HCT116 (cell line): ENCODE results near the gene CYBRD1. TPM values are rescaled to one million over a fixed set of nuclear protein-coding genes. Genes with fewer than 3 reads are reported as not detected.
"Not testable (repeated sequence)": the region's sequence is repeated elsewhere in the genome, so short reads cannot be mapped to it uniquely, and the experiment has no call there.

ENCODE experiments used
- ATAC-seq: fragments of 200-7000 bp; cut with Tn5 transposase; 2 replicates; pipeline ENCODE4 v1.9.1; 2020; ENCODE audit warnings: mild to moderate bottlenecking, moderate library complexity
- BruUV-seq: library from RNA; stranded (reverse); fragments of 400-500 nt; replicated peaks from 2 replicates; lab custom pipeline; 2021; lab: Mats Ljungman, UMichigan
- CTCF ChIA-PET: fragments of 300-600 bp; sonication (Branson Sonifier 250); formaldehyde crosslinking; loops from one replicate; lab custom pipeline; 2021; ENCODE audit warnings: antibody characterized with exemption; lab: Charles Lee
- POLR2A ChIA-PET: fragments of 300-600, 350-600 bp; sonication (Branson Sonifier 250); formaldehyde crosslinking; loops from one replicate; lab custom pipeline; 2021; ENCODE audit warnings: antibody characterized with exemption; lab: Charles Lee
- RAD21 ChIA-PET, 2 experiments: fragments of 300-600 bp; sonication (Branson Sonifier 250); formaldehyde crosslinking; loops; one replicate each; lab custom pipeline; 2023; ENCODE audit warnings: low total read pairs in 2 of 2; ENCODE audit not compliant: uncharacterized antibody in 2 of 2, unreplicated experiment in 2 of 2, low non-redundant PET in 1 of 2; lab: Charles Lee
- DNase-seq: peaks from one replicate; pipeline ENCODE4 v3.0.0-alpha.2; 2010; ENCODE audit warnings: low read depth, low spot score
- H2AFZ ChIP-seq: fragments of 200-600 bp; shearing (Covaris generic), sonication (generic); 2 replicates; pipeline ENCODE4 v1.6.1; 2017; ENCODE audit warnings: low read depth, mixed run types, mixed read lengths, antibody characterized with exemption, low read length; ENCODE audit not compliant: poor library complexity, severe bottlenecking
- H3K27ac ChIP-seq: 2 replicates; pipeline ENCODE4 v1.5.1; 2012; ENCODE audit warnings: low read depth, low read length
- H3K27me3 ChIP-seq: fragments of 200-600 bp; sonication (generic); 2 replicates; pipeline ENCODE4 v1.6.1; 2016; ENCODE audit warnings: mixed run types, low read length, mixed read lengths; ENCODE audit not compliant: insufficient read depth
- H3K36me3 ChIP-seq, 2 experiments: fragments of 200-500 bp in 1 of 2; fragments of 200-600 bp in 1 of 2; sonication (Bioruptor generic) in 1 of 2; sonication (generic) in 1 of 2; 2 replicates each; pipeline versions ENCODE4 v1.5.1 to v1.6.1; 2014 to 2016; ENCODE audit warnings: low read length in 2 of 2, inconsistent platforms in 1 of 2, mixed read lengths in 1 of 2, mixed run types in 1 of 2; ENCODE audit not compliant: insufficient read depth in 2 of 2, control insufficient read depth in 1 of 2
- H3K4me1 ChIP-seq, 2 experiments: fragments of 200-600 bp in 1 of 2; sonication (generic) in 1 of 2; 2 replicates each; pipeline versions ENCODE4 v1.5.1 to v1.6.1; 2012 to 2017; ENCODE audit warnings: low read length in 2 of 2, inconsistent platforms in 1 of 2, mild to moderate bottlenecking in 1 of 2, mixed read lengths in 1 of 2, mixed run types in 1 of 2, moderate library complexity in 1 of 2; ENCODE audit not compliant: insufficient read depth in 2 of 2, control insufficient read depth in 1 of 2
- H3K4me2 ChIP-seq: fragments of 200-600 bp; sonication (generic); 2 replicates; pipeline ENCODE4 v1.6.1; 2017; ENCODE audit warnings: mixed run types, low read length, mixed read lengths
- H3K4me3 ChIP-seq, 2 experiments: fragments of 200-600 bp in 1 of 2; sonication (generic) in 1 of 2; replicated peaks in 1 of 2; 2 replicates each; pipeline ENCODE4 v1.5.1; 2011 to 2016; ENCODE audit warnings: low read length in 2 of 2, control low read depth in 1 of 2, low read depth in 1 of 2, mild to moderate bottlenecking in 1 of 2, mixed read lengths in 1 of 2, mixed run types in 1 of 2
- H3K79me2 ChIP-seq: fragments of 200-600 bp; sonication (generic); 2 replicates; pipeline ENCODE4 v1.6.1; 2017; ENCODE audit warnings: mild to moderate bottlenecking, mixed run types, low read length, moderate library complexity, mixed read lengths; ENCODE audit not compliant: insufficient read depth
- H3K9ac ChIP-seq: fragments of 200-600 bp; sonication (generic); 2 replicates; pipeline ENCODE4 v1.6.1; 2016; ENCODE audit warnings: low read length, mixed read lengths
- H3K9me2 ChIP-seq: fragments of 200-600 bp; sonication (generic), shearing (Covaris generic); 2 replicates; pipeline ENCODE4 v1.6.1; 2017; ENCODE audit warnings: mixed run types, mild to moderate bottlenecking, moderate library complexity; ENCODE audit not compliant: insufficient read depth
- H3K9me3 ChIP-seq, 2 experiments: fragments of 200-500 bp in 1 of 2; fragments of 200-600 bp in 1 of 2; sonication (Bioruptor generic) in 1 of 2; sonication (generic) in 1 of 2; 2 replicates each; pipeline ENCODE4 v1.6.1; 2014 to 2017; ENCODE audit warnings: low read length in 2 of 2, mixed read lengths in 2 of 2, inconsistent platforms in 1 of 2, low read depth in 1 of 2, mild to moderate bottlenecking in 1 of 2, mixed run types in 1 of 2, moderate library complexity in 1 of 2; ENCODE audit not compliant: control insufficient read depth in 1 of 2, insufficient read depth in 1 of 2
- H4K20me1 ChIP-seq: fragments of 200-600 bp; sonication (generic), shearing (Covaris generic); 2 replicates; pipeline ENCODE4 v1.6.1; 2017; ENCODE audit warnings: mixed run types, mild to moderate bottlenecking, moderate library complexity; ENCODE audit not compliant: insufficient read depth
- CBX3 ChIP-seq: IDR thresholded peaks from 2 replicates; pipeline ENCODE4 v1.6.1; 2012; ENCODE audit warnings: low read depth
- ELF1 ChIP-seq: IDR thresholded peaks from 2 replicates; pipeline ENCODE4 v1.6.1; 2012; ENCODE audit warnings: low read depth, borderline replicate concordance
- EZH2phosphoT487 ChIP-seq: fragments of 200-600 bp; IDR thresholded peaks from 2 replicates; pipeline ENCODE4 v1.6.1; 2018; ENCODE audit warnings: antibody characterized with exemption, borderline replicate concordance
- FOSL1 ChIP-seq: IDR thresholded peaks from 2 replicates; pipeline ENCODE4 v1.6.1; 2012; ENCODE audit warnings: low read depth
- SIN3A ChIP-seq: IDR thresholded peaks from 2 replicates; pipeline ENCODE4 v1.6.1; 2012; ENCODE audit warnings: low read depth
- SP1 ChIP-seq: IDR thresholded peaks from 2 replicates; pipeline ENCODE4 v1.6.1; 2012; ENCODE audit warnings: low read depth
- SRF ChIP-seq: IDR thresholded peaks from 2 replicates; pipeline ENCODE4 v1.6.1; 2012; ENCODE audit warnings: low read depth
- TCF7L2 ChIP-seq: IDR thresholded peaks from 2 replicates; pipeline ENCODE4 v1.7.0; 2011; ENCODE audit warnings: borderline replicate concordance, inconsistent platforms; ENCODE audit not compliant: insufficient read depth, insufficient read length; ENCODE audit errors: extremely low read depth
- ZNF274 ChIP-seq: fragments of 200-500 bp; sonication (Bioruptor generic); IDR thresholded peaks from 2 replicates; pipeline ENCODE4 v1.6.1; 2014; ENCODE audit warnings: mild to moderate bottlenecking, low read depth, low read length, inconsistent platforms
- intact Hi-C: fragments of 100-400 bp; cut with micrococcal nuclease; formaldehyde crosslinking; loops from 2 replicates; pipeline ENCODE4 v1.10.0; 2022
- total RNA-seq: library from RNA; stranded (reverse); gene quantifications from one replicate; pipeline ENCODE4 v1.2.1, GENCODE V29; 2021; ENCODE audit not compliant: unreplicated experiment
- TF ChIP-seq, protein P1 (sequence below): IDR thresholded peaks from 2 replicates; pipeline ENCODE4 v1.6.1; 2012
- TF ChIP-seq, protein P2 (sequence below), 3 experiments: fragments of 200-600 bp in 1 of 3; sonication (generic) in 1 of 3; IDR thresholded peaks in 2 of 3; conservative IDR thresholded peaks in 1 of 3; 2 replicates each; pipeline ENCODE4 v1.5.1; 2012 to 2017; ENCODE audit warnings: low read depth in 2 of 3, low read length in 2 of 3, antibody characterized with exemption in 1 of 3, borderline replicate concordance in 1 of 3, control low read depth in 1 of 3, mild to moderate bottlenecking in 1 of 3, mixed read lengths in 1 of 3, mixed run types in 1 of 3, moderate library complexity in 1 of 3; ENCODE audit not compliant: insufficient read depth in 1 of 3
- TF ChIP-seq, protein P3 (sequence below): IDR thresholded peaks from 2 replicates; pipeline ENCODE4 v1.6.1; 2012; ENCODE audit warnings: low read depth

CYBRD1 gene
- total RNA-seq, 1 experiment from 2014 or later = 14.9 TPM

DNA sequence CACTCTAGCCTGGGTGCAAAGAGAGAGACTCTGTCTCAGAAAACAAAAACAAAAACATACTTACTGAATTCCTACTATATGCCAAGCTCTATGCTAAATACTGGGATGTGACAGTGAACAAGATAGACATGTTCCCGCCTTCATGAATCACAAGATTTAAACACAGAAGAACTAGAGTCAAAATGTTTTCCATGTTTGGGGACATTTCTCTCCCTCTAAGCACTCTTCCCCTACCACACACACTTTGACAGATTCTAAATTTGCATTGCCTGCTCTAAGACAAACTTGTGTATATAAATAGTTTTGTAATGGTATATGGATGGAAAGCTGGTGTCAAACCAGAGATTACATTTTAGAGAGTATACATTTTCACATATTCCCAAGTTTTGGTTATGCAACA, 11.1 kb downstream of the CYBRD1 start:
- BruUV-seq = no TSS peak
- no peaks in the 10 kb centered on the region for H3K27me3 ChIP-seq
- POLR2A ChIA-PET = no interaction called here
- RAD21 ChIA-PET = no interaction called here
- CTCF ChIA-PET = interaction anchor here (1.3 kb wide), 1 partner anchor 15 kb away, joined by 4 read pairs; no protein-coding TSS in a partner anchor
- ATAC-seq (no peak), DNase-seq (no peak)
- intact Hi-C loops = no loop called here
- no peaks in the 10 kb centered on the region for H3K79me2 ChIP-seq
- H3K9me2 ChIP-seq = no peaks in the 10 kb centered on the region
- H3K9ac ChIP-seq = no peak overlapping the region
- no peaks in the 10 kb centered on the region for H4K20me1 ChIP-seq
- H2AFZ ChIP-seq = no peak overlapping the region
- TF ChIP-seq SIN3A (no peak), EZH2phosphoT487 (no peak), SRF (no peak), ELF1 (no peak), TCF7L2 (no peak), ZNF274 (no peak), CBX3 (no peak), FOSL1 (no peak), SP1 (no peak)
- TF ChIP-seq, protein P1, sequence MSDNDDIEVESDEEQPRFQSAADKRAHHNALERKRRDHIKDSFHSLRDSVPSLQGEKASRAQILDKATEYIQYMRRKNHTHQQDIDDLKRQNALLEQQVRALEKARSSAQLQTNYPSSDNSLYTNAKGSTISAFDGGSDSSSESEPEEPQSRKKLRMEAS = no peak
- TF ChIP-seq, protein P2, sequence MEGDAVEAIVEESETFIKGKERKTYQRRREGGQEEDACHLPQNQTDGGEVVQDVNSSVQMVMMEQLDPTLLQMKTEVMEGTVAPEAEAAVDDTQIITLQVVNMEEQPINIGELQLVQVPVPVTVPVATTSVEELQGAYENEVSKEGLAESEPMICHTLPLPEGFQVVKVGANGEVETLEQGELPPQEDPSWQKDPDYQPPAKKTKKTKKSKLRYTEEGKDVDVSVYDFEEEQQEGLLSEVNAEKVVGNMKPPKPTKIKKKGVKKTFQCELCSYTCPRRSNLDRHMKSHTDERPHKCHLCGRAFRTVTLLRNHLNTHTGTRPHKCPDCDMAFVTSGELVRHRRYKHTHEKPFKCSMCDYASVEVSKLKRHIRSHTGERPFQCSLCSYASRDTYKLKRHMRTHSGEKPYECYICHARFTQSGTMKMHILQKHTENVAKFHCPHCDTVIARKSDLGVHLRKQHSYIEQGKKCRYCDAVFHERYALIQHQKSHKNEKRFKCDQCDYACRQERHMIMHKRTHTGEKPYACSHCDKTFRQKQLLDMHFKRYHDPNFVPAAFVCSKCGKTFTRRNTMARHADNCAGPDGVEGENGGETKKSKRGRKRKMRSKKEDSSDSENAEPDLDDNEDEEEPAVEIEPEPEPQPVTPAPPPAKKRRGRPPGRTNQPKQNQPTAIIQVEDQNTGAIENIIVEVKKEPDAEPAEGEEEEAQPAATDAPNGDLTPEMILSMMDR (IDR thresholded peaks at IDR 0.05 in 2 of 3, conservative IDR thresholded peaks at IDR 0.05 in 1 of 3; ENCODE audit: borderline replicate concordance in 1 of 3, insufficient read depth in 1 of 3, low read depth in 2 of 3, low read length in 2 of 3) = no peak
- TF ChIP-seq, protein P3, sequence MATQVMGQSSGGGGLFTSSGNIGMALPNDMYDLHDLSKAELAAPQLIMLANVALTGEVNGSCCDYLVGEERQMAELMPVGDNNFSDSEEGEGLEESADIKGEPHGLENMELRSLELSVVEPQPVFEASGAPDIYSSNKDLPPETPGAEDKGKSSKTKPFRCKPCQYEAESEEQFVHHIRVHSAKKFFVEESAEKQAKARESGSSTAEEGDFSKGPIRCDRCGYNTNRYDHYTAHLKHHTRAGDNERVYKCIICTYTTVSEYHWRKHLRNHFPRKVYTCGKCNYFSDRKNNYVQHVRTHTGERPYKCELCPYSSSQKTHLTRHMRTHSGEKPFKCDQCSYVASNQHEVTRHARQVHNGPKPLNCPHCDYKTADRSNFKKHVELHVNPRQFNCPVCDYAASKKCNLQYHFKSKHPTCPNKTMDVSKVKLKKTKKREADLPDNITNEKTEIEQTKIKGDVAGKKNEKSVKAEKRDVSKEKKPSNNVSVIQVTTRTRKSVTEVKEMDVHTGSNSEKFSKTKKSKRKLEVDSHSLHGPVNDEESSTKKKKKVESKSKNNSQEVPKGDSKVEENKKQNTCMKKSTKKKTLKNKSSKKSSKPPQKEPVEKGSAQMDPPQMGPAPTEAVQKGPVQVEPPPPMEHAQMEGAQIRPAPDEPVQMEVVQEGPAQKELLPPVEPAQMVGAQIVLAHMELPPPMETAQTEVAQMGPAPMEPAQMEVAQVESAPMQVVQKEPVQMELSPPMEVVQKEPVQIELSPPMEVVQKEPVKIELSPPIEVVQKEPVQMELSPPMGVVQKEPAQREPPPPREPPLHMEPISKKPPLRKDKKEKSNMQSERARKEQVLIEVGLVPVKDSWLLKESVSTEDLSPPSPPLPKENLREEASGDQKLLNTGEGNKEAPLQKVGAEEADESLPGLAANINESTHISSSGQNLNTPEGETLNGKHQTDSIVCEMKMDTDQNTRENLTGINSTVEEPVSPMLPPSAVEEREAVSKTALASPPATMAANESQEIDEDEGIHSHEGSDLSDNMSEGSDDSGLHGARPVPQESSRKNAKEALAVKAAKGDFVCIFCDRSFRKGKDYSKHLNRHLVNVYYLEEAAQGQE = no peak
- H3K36me3 ChIP-seq = no peaks in the 10 kb centered on the region
- no peak overlapping the region for H3K4me2 ChIP-seq
- no peak overlapping the region for H3K27ac ChIP-seq
- no peaks in the 10 kb centered on the region for H3K4me1 ChIP-seq
- peaks cover 0 to 5% of the 10 kb centered on the region in 2 experiments; a peak in 1 of 4 replicates for H3K9me3 ChIP-seq
- no peak overlapping the region for H3K4me3 ChIP-seq

DNA sequence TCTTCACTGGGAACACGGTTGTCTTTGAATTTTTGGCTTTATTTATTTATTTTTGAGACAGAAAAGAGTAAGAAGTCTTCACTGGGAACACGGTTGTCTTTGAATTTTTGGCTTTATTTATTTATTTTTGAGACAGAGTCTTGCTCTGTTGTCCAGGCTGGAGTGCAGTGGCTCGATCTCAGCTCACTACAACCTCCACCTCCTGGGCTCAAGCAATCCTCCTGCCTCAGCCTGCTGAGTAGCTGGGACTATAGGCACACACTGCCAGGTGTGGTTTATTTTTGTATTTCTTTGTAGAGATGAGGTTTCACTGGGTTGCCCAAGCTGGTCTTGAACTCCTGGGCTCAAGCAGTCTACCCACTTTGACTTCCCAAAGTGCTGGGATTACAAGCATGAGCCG, 13.3 kb downstream of the CYBRD1 start:
- H3K4me3 ChIP-seq, H2AFZ ChIP-seq, DNase-seq, H3K79me2 ChIP-seq, H3K27ac ChIP-seq, H3K9me2 ChIP-seq, H3K27me3 ChIP-seq, H3K4me1 ChIP-seq, RAD21 ChIA-PET, ATAC-seq, intact Hi-C loops, H3K36me3 ChIP-seq, H4K20me1 ChIP-seq, BruUV-seq, H3K9me3 ChIP-seq, POLR2A ChIA-PET, H3K4me2 ChIP-seq, H3K9ac ChIP-seq, CTCF ChIA-PET: not testable (repeated sequence)
